EL (cell line): ENCODE results near the gene ZNF568.

ENCODE experiments used
- DNase-seq: peaks from one replicate; pipeline ENCODE4 v3.0.0-alpha.2; 2016

The ZNF568 gene

GRCh38 chr19:36915992-36916830 is at the start of gene ZNF568, which contains the start of gene ZNF829:
ZNF568 (plus strand) TSS chr19:36916332; CDS start chr19:36922771, 6,439 bp downstream.
ZNF829 (minus strand) TSS chr19:36916291; CDS start chr19:36915167, 1,124 bp downstream.
- DNase-seq: peak; percentile 91

- peak; percentile 1 for DNase-seq
Measured at GRCh38 chr19:36876993-36877938, 38.9 kb upstream of the ZNF568 start.

- no peak for DNase-seq
Measured at GRCh38 chr19:36891768-36892357, 24.3 kb upstream of the ZNF568 start.

- DNase-seq: no peak
Measured at GRCh38 chr19:36894849-36895383, 21.2 kb upstream of the ZNF568 start.

GRCh38 chr19:36898422-36898821 is 17.7 kb upstream of the ZNF568 start:
- DNase-seq: no peak

GRCh38 chr19:36916991-36917390 is 859 bp downstream of the ZNF568 start:
- DNase-seq: peak; percentile 26

GRCh38 chr19:36918090-36918489 is 2.0 kb downstream of the ZNF568 start:
- no peak for DNase-seq

- no peak for DNase-seq
Measured at GRCh38 chr19:36931684-36932083, 15.6 kb downstream of the ZNF568 start.

- no peak for DNase-seq
Measured at GRCh38 chr19:36939153-36939552, 23.0 kb downstream of the ZNF568 start.

GRCh38 chr19:36950335-36951119 is 34.4 kb downstream of the ZNF568 start:
- DNase-seq: no peak

GRCh38 chr19:36962346-36962745 is 46.2 kb downstream of the ZNF568 start:
- no peak for DNase-seq

- no peak for DNase-seq
Measured at GRCh38 chr19:36963280-36963679, 47.1 kb downstream of the ZNF568 start.

GRCh38 chr19:36972571-36972970 is 56.4 kb downstream of the ZNF568 start:
- DNase-seq: no peak

- peak; percentile 82 for DNase-seq
Measured at GRCh38 chr19:36973021-36973843, 57.1 kb downstream of the ZNF568 start.

GRCh38 chr19:36973844-36974195 is 57.7 kb downstream of the ZNF568 start:
- DNase-seq: no peak

- DNase-seq: no peak
Measured at GRCh38 chr19:36986131-36986530, 70.0 kb downstream of the ZNF568 start.

- no peak for DNase-seq
Measured at GRCh38 chr19:36986601-36987000, 70.5 kb downstream of the ZNF568 start.

GRCh38 chr19:36987091-36987490 is 71.0 kb downstream of the ZNF568 start:
- DNase-seq: no peak

- DNase-seq: no peak
Measured at GRCh38 chr19:36997152-36997842, 81.2 kb downstream of the ZNF568 start.

- DNase-seq: no peak
Measured at GRCh38 chr19:36997843-36998235, 81.7 kb downstream of the ZNF568 start.

- no peak for DNase-seq
Measured at GRCh38 chr19:36999313-36999712, 83.2 kb downstream of the ZNF568 start.
